ENCODE measurements around the gene PPT2. TPM values are rescaled to one million over a fixed set of nuclear protein-coding genes. Genes with fewer than 3 reads are reported as not detected.
A peak's percentile ranks its signal among the peaks of the same experiment; 100 is the strongest.

PPT2 gene
- total and polyA plus RNA-seq, 8 donors: 8.9 to 32.5 (median 27.6) TPM

DNA sequence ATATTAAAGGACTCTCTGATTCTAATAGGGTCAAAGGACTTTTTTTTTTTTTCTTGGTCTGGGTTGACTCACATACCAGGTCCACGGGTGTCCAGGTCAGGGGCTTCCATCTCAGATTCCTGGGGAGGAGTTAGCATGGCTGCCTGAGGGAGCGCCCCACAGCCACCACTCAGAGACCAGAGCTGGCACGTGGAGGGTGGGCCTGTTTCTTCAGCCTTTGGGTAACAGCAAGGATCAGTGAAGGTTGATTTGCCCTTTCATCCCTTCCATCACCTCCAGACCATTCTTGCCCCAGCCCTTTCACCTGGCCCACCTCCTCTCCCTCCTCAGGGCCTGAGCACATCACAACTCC, 44.4 kb downstream of the PPT2 start:
- Histone ChIP-seq H3K27ac (peak overlapping the region in 1 of 2 donors; percentile 100), H3K9me3 (no peaks in the 10 kb centered on the region), H3K4me3 (no peak overlapping the region), H3K36me3 (peaks cover 0 to 8% of the 10 kb centered on the region in 2 donors), H3K27me3 (peaks cover 0 to 18% of the 10 kb centered on the region in 2 donors), H3K4me1 (peaks cover 18 to 40% of the 10 kb centered on the region in 2 donors)
- ATAC-seq (no peak), DNase-seq (no peak)
- intact Hi-C loops (cut with DNase I): no loop called here
- TF ChIP-seq CTCF (IDR thresholded peaks at IDR 0.05): no peak

DNA sequence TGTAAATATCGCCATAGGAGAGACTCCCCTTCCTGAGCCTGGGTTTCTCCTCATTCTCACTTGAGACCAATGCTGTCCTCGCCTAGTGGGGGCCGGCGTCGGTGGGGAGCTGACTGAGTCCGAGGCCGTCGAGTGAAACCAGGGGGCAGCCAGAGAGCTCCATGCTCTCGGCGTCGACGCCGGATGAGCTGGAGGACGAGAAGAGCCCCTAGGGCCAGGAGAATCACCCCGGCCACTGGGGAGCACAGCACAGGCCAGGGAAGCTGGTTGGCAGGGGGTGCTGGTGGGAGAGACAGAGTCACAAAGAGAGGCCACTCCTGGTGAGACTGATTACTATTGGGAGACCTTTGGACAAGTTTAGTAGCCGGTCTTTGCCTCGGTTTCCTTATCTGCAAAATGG, 44.9 kb downstream of the PPT2 start:
- Histone ChIP-seq H3K27ac (no peak overlapping the region), H3K4me1 (peaks cover 18 to 35% of the 10 kb centered on the region in 2 donors), H3K4me3 (no peak overlapping the region), H3K27me3 (peaks cover 0 to 19% of the 10 kb centered on the region in 2 donors), H3K9me3 (no peaks in the 10 kb centered on the region), H3K36me3 (peaks cover 0 to 13% of the 10 kb centered on the region in 2 donors)
- TF ChIP-seq CTCF (IDR thresholded peaks at IDR 0.05): no peak
- DNase-seq (no peak), ATAC-seq (no peak)
- intact Hi-C loops (cut with DNase I): no loop called here

DNA sequence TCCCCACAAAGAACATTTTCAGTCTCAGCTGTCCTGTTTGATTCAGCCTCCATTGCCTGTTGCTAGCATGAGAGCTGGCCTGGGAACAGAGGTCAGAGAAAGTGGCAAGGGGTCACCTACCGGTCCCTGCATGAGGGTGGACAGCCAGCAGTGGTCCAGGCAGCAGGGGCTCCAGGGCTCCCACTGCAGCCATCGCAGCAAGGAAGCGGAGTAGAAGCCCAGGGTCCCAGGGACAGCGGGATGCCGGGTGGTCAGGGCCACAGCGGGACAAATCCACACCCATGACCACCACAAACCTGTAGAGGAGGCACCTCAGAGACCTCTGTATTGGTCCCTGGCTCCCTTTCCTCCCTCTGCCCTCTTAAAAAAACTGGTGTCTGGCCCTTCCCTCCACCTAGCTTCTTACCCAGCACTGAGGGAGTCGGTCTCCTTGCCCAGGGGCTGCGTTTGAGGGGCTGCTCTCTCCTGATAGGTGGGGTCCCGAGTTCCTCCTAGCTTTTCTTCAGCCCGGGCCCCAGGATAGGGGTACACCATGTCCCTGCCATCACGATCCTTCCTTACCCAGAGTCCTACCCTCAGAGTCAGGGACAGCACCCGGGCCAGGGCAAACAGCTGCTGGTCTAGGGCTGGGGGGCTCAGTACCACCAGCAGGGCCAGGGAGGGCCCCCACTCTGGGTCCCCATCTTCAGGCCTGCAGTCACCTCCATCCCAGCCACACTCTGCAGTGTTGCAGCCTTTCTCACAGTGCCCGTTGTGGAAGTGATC, 47.0 kb downstream of the PPT2 start:
- TF ChIP-seq CTCF (IDR thresholded peaks at IDR 0.05): no peak
- H3K4me3 ChIP-seq: no peak overlapping the region
- intact Hi-C loops (cut with DNase I): no loop called here
- peaks cover 0 to 25% of the 10 kb centered on the region in 2 donors for H3K27me3 ChIP-seq
- no peaks in the 10 kb centered on the region for H3K9me3 ChIP-seq
- DNase-seq (no peak), ATAC-seq (no peak)
- peaks cover 0 to 15% of the 10 kb centered on the region in 2 donors for H3K36me3 ChIP-seq
- H3K27ac ChIP-seq: no peak overlapping the region
- peaks cover 9 to 19% of the 10 kb centered on the region in 2 donors for H3K4me1 ChIP-seq

- peaks cover 0 to 15% of the 10 kb centered on the region in 2 donors for H3K36me3 ChIP-seq
- no peak for TF ChIP-seq CTCF (IDR thresholded peaks at IDR 0.05)
Measured at GRCh38 chr6:32202186-32202585, 48.2 kb downstream of the PPT2 start.

DNA sequence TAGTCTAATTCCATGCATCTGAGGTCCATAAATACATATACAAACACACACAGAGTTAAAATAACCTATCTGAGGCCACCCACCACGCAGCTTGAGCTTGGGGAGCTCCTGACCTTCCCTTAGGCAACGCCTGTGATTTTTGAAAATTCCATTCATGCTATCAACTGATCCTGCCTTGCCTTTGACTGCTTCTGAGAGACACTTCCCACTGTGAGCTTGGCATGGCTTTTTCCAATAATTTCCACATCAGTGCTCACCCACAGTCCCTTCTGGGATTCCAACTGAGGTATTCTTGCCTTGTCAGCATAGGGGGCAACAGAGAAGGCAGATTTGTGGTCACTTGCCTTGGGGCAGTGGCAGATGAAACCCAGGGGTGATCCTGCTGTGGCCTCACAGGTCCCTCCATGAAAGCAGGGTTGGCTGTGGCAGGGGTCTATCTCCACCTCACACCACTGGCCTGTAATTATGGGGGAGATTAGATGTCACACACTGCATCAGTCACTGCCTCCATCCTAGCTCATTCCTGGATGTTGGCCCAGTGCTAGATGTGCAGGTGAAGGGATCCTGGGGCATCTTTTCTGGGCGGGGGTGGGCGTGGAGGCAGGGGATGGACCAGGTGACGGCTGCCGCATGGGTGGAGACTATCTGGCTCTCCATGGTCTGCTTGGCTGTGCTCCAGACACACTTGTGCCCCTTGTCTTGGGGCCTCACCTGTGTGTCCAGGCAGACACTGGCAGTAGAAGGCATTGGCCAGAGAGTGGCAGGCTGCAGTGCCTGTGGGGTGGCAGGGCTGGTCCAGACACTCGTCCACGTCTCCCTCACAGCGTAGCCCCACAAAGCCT, 49.7 kb downstream of the PPT2 start:
- Histone ChIP-seq H3K36me3 (peaks cover 0 to 19% of the 10 kb centered on the region in 2 donors), H3K9me3 (no peaks in the 10 kb centered on the region), H3K27me3 (peaks cover 0 to 25% of the 10 kb centered on the region in 2 donors), H3K27ac (no peak overlapping the region), H3K4me1 (no peaks in the 10 kb centered on the region), H3K4me3 (no peak overlapping the region)
- intact Hi-C loops (cut with DNase I): no loop called here
- no peak for TF ChIP-seq CTCF (IDR thresholded peaks at IDR 0.05)
- ATAC-seq: no peak
- peak in 1 of 4 donors; percentile 46 for DNase-seq

More at GRCh38 chr6:32202186-32202585, 48.2 kb downstream of the PPT2 start:
- H3K27ac ChIP-seq: no peak overlapping the region
- H3K9me3 ChIP-seq: no peaks in the 10 kb centered on the region
- intact Hi-C loops (cut with DNase I): no loop called here
- H3K4me3 ChIP-seq: no peak overlapping the region
- peaks cover 0 to 25% of the 10 kb centered on the region in 2 donors for H3K27me3 ChIP-seq
- DNase-seq: no peak
- no peak for ATAC-seq
- H3K4me1 ChIP-seq: peaks cover 2 to 9% of the 10 kb centered on the region in 2 donors

Data from left lung (tissue), 10 donors.